Hypothalamus (tissue), 51 donors: ENCODE measurements around the gene TASOR.

ENCODE experiments used
- DNase-seq, 51 donors: peaks; one replicate each; lab custom pipeline; 2025; lab: John Stamatoyannopoulos, UW

Gene TASOR

DNA sequence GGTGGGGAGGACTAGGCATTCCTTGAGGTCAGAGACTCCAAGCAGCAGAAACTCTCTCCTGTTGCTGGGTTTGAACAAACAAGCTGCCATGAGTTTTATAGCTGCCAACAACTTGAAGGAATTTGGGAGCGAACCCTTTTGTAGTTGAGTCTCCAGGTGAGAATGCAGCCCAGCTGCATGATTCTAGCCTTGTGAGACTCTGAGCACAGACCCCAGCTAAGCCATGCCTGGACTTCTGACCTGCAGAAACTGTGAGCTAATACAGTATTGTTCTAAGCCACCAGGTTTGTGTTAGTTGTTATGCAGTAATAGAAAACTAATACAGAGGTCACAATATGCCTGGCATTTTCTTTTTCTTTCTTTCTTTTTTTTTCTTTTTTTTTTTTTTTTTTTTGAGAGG is 6.2 kb upstream of the TASOR start:
- no peak for DNase-seq

DNA sequence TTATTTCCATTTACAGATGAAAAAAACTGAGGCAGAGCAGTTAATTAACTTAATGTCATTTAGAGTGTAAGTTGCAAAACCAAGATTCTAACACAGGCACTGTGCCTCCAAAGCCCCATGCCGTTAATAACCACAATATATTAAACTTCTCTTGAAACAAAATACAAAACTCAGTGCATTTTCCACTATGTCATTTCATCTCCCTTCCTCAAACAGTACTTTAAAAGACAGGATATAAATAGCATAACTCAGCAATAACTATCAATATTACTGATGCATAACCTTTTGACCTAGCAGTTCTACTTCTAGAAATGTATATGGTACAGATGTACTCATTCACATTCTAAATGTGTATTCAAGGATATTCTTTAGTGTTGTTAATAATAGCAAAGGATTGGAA is 5.1 kb upstream of the TASOR start:
- no peak for DNase-seq

DNA sequence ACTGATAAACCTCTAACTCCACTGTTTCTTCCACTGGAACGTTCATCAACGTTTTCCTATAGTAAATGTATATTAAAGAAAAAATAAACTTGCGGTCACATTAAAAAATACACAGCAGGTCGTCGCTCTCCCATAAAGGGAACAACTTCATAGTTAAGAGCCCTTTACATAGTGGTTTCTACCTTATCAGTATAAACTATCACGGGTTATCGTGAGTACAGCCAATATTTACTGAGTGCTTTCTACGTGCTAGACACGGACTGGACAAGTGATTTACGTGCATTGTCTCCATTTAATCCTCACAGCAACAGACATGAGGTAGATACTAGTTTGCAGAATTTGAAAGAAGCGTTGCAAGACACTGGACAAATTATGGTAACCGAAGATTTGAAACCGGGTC is 964 bp upstream of the TASOR start:
- DNase-seq: no peak

GRCh38 chr3:56682462-56683121 is 473 bp downstream of the TASOR start:
- DNase-seq: peak; percentile 6 to 87 (median 60)

- DNase-seq: peak in 9 of 51 donors; percentile 15 to 51 (median 32)
These were observed 1.0 kb downstream of the TASOR start for GRCh38 chr3:56681984-56682461.

DNA sequence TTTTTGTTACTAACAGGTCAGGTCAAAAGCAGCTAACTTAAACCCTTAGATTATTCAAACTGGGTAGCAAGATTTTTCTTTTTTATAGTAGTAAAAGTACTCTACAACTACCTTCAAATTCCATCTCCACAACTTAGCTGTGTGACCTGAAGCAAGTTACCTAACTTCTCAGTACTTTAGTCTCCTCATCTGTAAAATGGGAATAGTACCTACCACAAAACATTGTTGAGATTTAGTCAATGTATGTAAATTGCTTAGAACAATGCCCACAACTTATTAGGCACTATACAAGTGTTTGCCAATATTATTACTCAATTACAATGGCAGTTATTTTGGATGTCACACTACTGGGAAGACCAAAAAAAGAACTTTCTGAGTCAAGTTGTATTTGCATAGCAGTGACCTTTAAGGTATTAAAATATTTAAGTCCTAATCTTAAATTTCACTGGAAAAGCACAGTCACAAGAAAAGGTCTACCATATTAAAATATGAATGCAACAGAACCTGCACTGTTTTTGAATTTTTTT is 2.9 kb downstream of the TASOR start:
- no peak for DNase-seq

- DNase-seq: no peak
These were observed 5.8 kb downstream of the TASOR start for GRCh38 chr3:56677286-56677685.

DNA sequence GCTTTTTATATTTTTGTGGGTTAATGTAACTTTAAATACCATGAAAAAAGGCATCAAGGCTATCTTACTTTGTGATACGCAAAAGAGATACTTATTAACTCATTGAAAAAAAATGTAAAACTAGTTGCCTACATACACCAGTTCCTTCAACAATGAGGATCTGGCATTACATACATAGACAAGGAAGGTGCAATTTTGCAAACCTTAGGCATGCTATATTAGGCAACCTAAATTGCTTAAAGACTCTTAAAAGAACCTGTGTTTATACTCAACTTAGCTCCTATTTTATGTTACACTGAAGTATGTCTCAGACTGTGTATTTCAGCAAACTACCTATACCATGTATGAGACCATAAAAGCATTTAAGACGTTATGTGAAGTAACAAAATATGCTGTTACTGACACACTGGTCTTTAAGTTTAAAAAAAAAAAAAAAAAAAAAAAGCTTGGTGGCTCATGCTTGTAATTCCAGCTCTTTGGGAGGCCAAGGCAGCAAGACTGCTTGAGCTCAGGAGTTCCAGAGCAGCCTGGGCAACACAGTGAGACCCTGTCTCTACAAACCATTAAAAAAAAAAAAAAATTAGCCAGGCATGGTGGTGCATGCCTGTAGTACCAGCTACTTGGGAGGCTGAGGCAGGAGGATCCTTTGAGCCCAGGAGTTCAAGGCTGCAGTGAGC is 9.1 kb downstream of the TASOR start:
- no peak for DNase-seq

DNA sequence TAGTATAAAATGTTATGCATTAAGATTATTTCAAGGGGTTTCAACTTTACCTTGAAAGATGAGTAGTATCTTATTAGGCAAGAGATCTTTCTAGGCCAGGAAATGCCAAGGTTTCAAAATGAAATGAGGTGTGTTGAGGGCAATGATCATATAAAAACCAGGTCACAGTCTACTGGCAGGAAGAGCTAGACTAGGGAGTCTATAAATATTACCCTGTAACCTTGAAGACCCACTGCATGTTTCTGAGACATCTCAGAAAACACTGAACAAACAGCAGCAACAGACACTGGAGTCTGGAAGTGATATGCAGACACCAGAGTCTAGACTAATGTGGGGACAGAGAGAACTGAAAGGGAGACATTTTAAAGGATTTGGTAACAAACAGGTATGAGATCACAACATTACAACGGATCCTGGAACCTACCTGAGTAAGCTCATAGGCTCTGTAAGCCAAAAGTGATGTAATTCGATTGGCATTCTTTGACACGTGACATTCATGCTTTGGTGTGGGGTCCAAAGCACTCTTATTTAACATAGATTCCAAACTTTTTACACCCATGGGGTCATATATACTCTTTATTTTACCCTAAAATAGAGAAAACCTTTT is 15.0 kb downstream of the TASOR start:
- DNase-seq: no peak

DNA sequence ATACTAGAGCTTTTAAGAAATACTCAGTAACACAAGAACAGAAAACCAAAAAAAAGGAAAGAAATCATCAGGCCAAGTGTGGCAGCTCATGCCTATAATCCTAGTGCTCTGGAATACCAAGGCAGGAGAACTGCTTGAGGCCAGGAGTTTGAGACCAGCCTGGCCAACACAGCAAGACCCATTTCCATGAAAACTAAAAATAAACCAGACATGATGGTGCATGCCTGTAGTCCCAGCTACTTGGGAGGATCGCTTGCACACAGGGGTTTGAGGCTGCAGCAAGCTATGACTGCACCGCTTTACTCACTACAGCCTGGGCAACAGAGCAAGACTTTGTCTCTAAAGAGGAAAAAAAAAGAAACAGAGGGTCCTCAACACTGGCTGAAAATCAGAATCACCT is 18.2 kb downstream of the TASOR start:
- DNase-seq: no peak

GRCh38 chr3:56655709-56656108 is 27.4 kb downstream of the TASOR start:
- no peak for DNase-seq

- no peak for DNase-seq
These were observed 28.6 kb downstream of the TASOR start for GRCh38 chr3:56654460-56654859.

- DNase-seq: no peak
These were observed 37.7 kb downstream of the TASOR start for GRCh38 chr3:56645407-56645806.

DNA sequence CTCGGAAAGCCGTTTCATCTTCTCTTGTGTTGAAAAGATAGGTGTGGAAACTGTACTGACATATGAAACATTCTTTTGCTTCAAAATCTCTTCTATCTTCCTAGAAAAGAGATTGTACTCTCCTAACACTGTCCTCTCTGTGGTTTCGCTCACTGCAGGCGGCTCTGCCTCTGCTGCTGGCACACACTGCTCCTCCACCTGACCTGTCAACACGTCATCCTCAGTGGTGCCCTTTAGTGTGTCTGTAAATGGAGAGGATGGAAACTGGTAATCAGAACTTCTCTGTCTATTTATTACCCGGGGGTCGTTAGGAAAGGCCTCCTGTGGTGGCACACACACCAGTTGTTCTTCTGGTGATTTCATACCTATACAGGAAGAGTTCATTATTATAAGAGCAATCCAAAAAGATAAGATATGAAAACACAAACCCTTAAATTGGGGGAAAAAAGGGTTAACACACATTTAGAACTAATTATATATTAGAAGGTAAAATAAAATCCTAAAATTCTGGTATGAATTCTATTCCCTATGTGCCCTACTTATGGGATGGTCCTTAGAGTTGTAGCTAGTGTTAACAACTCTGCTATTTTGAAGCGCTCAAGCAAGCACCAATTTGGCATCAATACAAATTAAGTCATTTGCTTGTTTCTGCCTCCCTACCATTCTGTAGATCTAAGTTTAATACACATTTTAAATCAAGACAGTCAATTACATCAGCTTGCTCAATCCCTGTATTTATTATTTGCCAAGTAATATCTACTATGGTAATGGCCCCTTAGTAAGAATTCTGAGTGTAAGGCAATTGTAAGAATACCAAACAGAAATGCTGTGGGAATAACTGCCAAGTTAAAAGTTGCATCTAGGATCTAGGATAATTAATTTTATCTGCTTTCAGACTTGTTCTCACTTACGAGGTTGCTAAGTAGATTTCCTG is 49.2 kb downstream of the TASOR start:
- DNase-seq: no peak
